Cardiac atrium fibroblast (primary cell): Measurements from ENCODE around the gene FN3KRP. TPM values are rescaled to one million over a fixed set of nuclear protein-coding genes. Genes with fewer than 3 reads are reported as not detected.

Experiments used
- total RNA-seq: library from RNA; depleted of rRNA; stranded (reverse); fragments of >200 nt; gene quantifications from 2 replicates; pipeline ENCODE4 v1.2.3, GENCODE V29; 2015

The FN3KRP gene
- 14.3 and 18.1 TPM in 2 replicates for total RNA-seq

DNA sequence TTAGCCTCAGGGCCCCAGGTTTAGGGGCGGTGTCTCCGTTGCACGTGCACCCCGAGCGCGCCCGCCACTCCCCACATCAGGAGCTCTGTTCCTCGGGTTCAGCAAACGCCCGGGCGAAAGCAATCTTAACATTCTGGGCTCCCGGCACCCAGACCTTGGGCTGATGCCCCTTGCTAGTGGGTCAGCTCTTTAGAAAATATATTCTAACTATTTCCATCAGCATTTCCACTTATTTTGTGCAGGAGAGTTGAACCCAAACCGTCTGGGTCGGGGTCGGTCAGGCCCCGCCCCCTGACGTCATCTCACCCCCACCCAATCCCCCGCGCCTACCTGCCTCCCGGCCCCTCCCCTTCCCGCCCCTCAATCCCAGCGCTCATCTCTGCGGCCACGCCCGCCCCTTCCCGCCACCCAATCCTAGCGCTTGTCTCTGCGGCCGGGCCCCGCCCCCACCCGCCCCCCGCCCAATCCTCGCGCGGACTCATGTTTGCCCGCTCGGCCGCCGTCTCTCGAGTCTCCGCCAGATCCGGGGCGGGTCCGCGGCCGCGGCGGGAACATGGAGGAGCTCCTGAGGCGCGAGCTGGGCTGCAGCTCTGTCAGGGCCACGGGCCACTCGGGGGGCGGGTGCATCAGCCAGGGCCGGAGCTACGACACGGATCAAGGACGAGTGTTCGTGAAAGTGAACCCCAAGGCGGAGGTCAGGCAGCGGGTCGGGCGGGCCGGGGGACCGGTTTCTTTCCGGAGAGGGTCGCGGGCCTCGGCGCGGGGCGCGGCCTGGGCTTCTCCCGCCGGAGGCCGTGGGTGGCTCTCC is at the start of gene FN3KRP:
FN3KRP (plus strand) TSS at position 504 of the 808 bp plus-strand sequence; CDS start at position 554, 50 bp downstream.

GRCh38 chr17:82698065-82698973 is 18.2 kb upstream of the FN3KRP start, which contains the start of gene RAB40B:
RAB40B (minus strand) TSS chr17:82698698; CDS start chr17:82698596, 102 bp downstream.

DNA sequence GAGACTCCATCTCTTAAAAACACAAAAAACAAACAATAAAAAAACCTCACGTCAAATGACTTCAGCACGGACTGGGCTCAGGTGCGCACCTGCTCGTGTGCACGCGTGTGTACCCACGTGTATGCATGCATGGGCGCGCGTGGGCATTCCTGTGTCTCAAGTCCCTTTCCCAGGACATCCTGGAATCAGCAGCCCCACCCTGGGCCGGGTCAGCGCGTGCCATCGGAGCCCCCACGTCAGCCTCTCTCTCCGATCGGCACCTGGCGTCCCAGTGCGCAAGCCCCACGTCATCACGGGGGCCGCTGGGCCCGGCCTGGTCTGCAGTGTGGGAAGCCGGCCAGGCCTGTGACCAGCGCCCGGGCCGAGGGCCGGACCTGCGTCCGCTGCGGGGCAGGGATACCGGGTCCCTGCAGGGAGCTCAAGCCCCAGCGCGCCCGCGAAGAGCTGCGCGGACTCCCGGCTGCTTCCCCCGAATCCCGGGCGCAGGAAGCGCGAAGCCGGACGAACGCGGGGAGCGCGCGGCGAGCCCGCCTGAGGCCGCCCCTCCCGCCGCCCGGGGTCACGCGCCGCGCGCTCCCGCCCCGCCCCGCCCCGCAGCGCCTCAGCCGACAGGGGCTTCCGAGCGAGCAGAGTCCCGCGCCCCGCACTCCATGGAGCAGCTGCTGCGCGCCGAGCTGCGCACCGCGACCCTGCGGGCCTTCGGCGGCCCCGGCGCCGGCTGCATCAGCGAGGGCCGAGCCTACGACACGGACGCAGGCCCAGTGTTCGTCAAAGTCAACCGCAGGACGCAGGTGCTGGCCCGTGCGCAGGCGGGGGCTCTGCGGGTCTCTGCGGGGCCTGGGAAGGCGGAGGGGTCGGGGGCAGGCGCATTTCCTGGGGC is 18.7 kb downstream of the FN3KRP start, which contains the start of gene FN3K:
FN3K (plus strand) TSS at position 629 of the 880 bp plus-strand sequence; CDS start at position 651, 22 bp downstream.

GRCh38 chr17:82751571-82752370 is 35.3 kb downstream of the FN3KRP start, which contains the start of gene TBCD:
TBCD (plus strand) TSS chr17:82752065; CDS start chr17:82752194, 129 bp downstream.

Other genes with a start within 250 kb of the FN3KRP start
- 28.5 and 34.5 TPM in 2 replicates for gene FOXK2, start 197.0 kb upstream of the FN3KRP start, total RNA-seq
- gene WDR45B, start 68.3 kb upstream of the FN3KRP start, total RNA-seq = 76.4 and 85.2 TPM in 2 replicates
- 8.3 and 13.1 TPM in 2 replicates for gene RAB40B, start 18.0 kb upstream of the FN3KRP start, total RNA-seq
- gene FN3K, start 18.9 kb downstream of the FN3KRP start, total RNA-seq = 0.16 TPM in 1 of 2 replicates, not detected in the other
- 28.9 and 45.2 TPM in 2 replicates for gene TBCD, start 35.4 kb downstream of the FN3KRP start, total RNA-seq
- gene ZNF750, start 123.3 kb downstream of the FN3KRP start, total RNA-seq = not detected in 2 replicates